Measurements from ENCODE around the gene CCDC191.

CCDC191 gene

GRCh38 chr3:114056130-114057010, at the start of gene CCDC191, which contains the start of gene QTRT2:
TSS of gene CCDC191 (minus strand) at chr3:114056526. CDS start at chr3:114056466, 60 bp downstream.
TSS of gene QTRT2 (plus strand) at chr3:114056737. CDS start at chr3:114065258, 8,521 bp downstream.
- peak; percentile 99 for DNase-seq

GRCh38 chr3:114104414-114104813, 48.1 kb upstream of the CCDC191 start:
- no peak for DNase-seq

DNA sequence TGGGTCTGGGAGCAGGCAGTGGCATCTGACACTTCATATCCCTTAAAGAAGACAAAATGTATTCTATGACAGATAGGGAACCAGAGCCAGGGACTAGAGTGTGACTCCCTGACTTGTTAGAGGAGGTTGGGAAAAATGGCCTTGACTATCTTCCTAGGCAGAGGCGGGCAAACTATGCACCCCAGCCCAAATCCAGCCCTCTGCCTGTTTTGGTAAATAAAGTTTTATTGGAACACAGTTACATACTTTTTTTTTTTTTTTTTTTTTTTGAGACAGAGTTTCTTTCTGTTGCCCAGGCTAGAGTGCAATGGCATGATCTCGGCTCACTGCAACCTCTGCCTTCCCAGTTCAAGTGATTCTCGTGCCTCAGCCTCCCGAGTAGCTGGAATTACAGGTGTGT, 47.5 kb upstream of the CCDC191 start:
- no peak for DNase-seq

GRCh38 chr3:114103181-114103580, 46.9 kb upstream of the CCDC191 start:
- DNase-seq: no peak

GRCh38 chr3:114101101-114101500, 44.8 kb upstream of the CCDC191 start:
- DNase-seq: no peak

- DNase-seq: no peak
Measured at GRCh38 chr3:114095796-114096195, 39.5 kb upstream of the CCDC191 start.

DNA sequence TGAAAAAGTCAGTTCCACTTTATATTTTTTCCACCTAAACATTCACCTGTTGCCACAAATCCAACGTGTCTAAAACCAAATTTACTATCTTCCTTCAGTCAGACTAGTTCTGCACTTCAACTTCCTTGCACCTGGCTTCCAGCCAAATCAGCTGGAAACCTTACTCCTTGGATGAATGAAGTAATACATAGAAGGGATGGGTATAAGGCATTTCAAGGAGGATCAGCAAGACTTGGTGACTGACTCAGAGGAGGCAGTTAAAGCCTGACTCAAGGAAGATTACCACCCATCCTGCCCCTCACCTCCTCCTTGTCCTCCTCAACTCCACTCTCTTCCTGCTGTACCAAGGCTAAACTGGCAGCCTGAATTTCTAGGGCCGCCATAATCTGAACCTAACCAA, 37.3 kb upstream of the CCDC191 start:
- no peak for DNase-seq

GRCh38 chr3:114093016-114093380, 36.7 kb upstream of the CCDC191 start:
- DNase-seq: no peak

DNA sequence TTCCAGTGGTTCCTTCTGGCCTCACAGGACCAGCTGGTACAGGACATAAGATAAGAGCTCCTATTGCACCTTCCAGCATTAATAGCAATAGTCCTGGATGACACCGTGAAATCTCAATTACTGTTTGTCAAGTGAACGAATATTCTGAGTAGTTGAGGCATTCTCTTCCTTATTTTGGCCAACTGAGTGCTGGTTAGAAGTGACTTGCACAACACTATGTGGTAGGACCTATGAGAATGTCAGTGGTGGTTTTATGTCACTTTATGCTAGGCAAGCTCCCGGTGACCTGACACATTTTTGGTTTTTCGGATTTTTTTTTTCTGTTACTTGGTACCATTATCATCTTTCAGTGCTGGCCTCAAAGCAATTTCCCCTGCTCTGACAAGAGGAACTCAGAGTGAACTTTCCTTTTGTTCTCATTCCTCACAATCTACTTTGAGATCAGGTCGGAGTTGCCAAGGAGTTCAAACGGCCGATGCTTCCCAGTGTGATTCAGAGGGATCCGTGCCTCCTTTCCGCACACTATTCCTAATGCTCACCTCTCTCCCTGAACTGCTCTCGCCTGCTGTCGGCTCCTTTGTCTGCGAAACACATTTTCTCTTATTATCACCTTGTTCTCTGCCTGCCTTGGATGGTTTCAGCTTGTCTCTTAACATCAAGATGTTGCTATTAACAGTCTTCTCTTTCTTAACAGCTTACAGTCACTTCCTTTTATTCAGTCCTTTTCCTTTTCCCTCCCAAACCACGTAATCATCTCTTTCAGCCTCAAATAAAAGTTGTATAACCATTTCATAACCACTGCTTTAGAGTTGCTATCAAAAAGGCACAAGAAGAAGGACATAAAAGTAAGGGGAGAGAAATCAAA, 36.1 kb upstream of the CCDC191 start:
- no peak for DNase-seq

- no peak for DNase-seq
Measured at GRCh38 chr3:114089675-114090074, 33.3 kb upstream of the CCDC191 start.

DNA sequence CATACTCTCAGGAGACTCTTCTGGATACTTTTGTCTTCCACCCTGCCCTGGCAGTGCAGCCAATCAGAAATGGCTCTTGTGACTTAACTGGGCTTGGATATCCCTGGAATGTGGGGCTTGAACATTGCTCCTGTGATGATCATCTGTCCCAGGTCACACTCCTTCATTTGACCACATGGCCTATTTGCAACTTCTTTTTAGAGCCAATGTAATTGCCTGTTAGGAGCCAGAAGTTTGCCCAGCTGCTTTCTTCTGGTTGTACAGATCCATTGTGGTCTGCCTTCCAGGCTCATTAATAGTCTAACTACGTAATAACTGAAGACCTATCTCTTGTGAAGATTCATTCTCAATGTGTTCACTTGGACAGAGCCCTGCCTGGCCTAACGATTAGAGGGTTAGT, 30.0 kb upstream of the CCDC191 start:
- DNase-seq: no peak

GRCh38 chr3:114083112-114083511, 26.8 kb upstream of the CCDC191 start:
- DNase-seq: no peak

GRCh38 chr3:114081037-114081436, 24.7 kb upstream of the CCDC191 start:
- no peak for DNase-seq

DNA sequence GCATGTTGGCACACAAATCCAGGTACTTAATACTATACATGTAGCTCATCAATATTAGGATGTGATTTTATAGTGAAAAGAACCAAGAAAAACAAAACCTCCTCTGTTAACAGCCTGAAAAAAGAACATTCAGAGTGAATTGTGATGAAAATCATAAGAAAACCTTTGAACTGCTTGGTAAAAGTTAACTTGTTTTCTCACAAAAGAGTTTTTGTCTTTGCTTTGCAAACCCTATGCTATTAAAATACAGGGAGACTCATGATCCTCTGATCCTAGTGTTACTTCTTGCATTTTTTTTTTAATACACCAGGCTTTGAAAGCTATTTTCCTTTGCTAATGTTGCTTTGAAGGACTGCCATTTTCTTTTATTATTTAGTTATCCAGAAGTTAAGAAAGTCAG, 23.9 kb upstream of the CCDC191 start:
- no peak for DNase-seq

- DNase-seq: no peak
Measured at GRCh38 chr3:114079761-114080160, 23.4 kb upstream of the CCDC191 start.

GRCh38 chr3:114078126-114078525, 21.8 kb upstream of the CCDC191 start:
- no peak for DNase-seq

- DNase-seq: no peak
Measured at GRCh38 chr3:114076711-114077110, 20.4 kb upstream of the CCDC191 start.

DNA sequence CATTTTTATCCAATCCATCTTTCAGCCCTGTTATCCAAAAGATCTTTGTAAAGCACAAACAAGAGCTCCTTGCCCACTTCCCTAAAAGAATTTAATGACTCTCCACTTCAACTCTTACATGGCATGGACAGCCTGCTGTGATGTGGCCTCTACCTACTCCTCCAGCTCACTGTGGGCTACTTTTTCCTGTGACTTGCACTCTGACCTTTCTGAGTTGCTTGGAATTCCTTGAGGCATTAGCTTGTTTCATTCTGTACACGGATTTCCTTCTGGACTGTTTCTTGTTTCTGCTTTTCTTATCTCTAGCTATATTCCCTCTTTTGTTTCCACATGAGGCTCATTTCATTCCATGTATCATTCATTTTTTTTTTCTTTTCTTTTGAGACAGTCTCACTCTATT, 15.5 kb upstream of the CCDC191 start:
- DNase-seq: no peak

GRCh38 chr3:114068336-114068735, 12.0 kb upstream of the CCDC191 start:
- DNase-seq: no peak

DNA sequence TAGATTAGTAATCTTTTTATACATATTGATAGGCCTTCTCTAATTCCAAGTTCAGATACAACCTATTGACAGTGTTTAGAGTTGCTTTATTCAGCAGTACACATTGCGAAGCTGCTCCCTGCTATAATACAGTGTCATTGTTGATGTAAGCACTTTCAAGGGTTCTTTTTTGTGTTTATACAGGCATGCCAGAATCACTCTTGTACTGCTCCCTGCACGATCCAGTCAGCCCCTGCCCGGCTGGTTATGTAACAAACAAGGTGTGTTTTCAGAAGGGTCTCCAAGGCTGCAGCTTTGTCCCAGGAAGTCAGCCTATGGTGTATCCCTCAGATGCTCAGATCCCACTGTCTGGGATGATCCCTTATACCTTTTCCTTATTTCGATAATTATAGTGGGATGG, 11.5 kb upstream of the CCDC191 start:
- no peak for DNase-seq

GRCh38 chr3:114060906-114061655, 4.8 kb upstream of the CCDC191 start:
- DNase-seq: no peak

DNA sequence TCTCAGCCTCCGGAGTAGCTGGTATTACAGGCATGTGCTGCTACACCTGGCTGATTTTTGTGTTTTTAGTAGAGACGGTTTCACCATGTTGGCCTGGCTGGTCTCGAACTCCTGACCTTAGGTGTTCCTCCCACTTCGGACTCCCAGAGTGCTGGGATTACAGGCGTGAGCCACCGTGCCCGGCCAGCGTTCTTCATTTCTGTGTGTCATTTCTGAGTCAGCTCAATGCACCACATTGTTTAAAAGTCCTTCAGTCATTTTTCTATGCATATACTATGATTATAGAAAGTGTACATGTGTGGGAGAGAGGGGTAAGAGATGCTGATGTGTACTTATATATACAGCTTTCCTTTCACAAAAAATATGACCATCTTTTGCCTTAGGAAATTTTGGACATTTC, 2.3 kb upstream of the CCDC191 start:
- DNase-seq: no peak

DNA sequence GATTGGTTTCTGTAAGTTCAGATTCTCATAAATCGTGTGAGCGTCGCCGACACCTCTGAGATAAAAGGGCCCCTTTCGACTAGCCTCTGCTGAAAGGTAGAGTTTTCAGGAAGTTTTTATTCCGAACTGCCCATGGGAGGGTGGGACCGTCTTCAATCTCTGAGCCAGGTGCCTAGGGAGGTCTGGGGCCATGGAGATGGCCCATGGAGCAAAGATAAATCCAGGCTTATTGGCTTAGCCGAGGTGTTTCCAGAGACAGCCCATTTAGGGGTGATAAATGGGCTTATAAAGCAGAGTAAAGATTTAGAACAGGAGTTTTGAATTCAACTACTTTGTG, 653 bp upstream of the CCDC191 start:
- DNase-seq: no peak
